IMR-90 (cell line): ENCODE results near the gene HYAL3. TPM values are rescaled to one million over a fixed set of nuclear protein-coding genes. Genes with fewer than 3 reads are reported as not detected.
A peak's percentile ranks its signal among the peaks of the same experiment; 100 is the strongest.

Experiments
- ATAC-seq: fragments of 200-7000 bp; cut with Tn5 transposase; 2 replicates; pipeline ENCODE4 v1.9.1; 2020; ENCODE audit warnings: low read depth, mild to moderate bottlenecking, moderate library complexity
- BruUV-seq: library from RNA; stranded (reverse); fragments of 400-500 nt; replicated peaks from 2 replicates; lab custom pipeline; 2021; lab: Mats Ljungman, UMichigan
- CTCF ChIA-PET: fragments of 300-600 bp; formaldehyde crosslinking; extraction: SDS; loops from one replicate; lab custom pipeline; 2021; ENCODE audit warnings: antibody characterized with exemption; lab: Yijun Ruan, JAX
- POLR2A ChIA-PET: fragments of 300-600 bp; sonication (Branson Sonifier 250); formaldehyde crosslinking; loops from one replicate; lab custom pipeline; 2022; ENCODE audit warnings: antibody characterized with exemption; ENCODE audit not compliant: unreplicated experiment; lab: Charles Lee
- DNase-seq: peaks from one replicate; pipeline ENCODE4 v3.0.0; 2013
- H2AFZ ChIP-seq: replicated peaks from 2 replicates; pipeline ENCODE3; 2013; ENCODE audit warnings: low read length, mild to moderate bottlenecking; ENCODE audit not compliant: poor library complexity
- H2AK5ac ChIP-seq: 2 replicates; pipeline ENCODE4 v1.6.1; 2013; ENCODE audit warnings: low read depth, low read length, inconsistent platforms
- H2AK9ac ChIP-seq: replicated peaks from 2 replicates; pipeline ENCODE3; 2013; ENCODE audit warnings: mild to moderate bottlenecking, low read depth, low read length, moderate library complexity; ENCODE audit not compliant: poor library complexity
- H2BK120ac ChIP-seq: 2 replicates; pipeline ENCODE4 v1.6.1; 2013; ENCODE audit warnings: low read depth, low read length, inconsistent platforms
- H2BK15ac ChIP-seq: 3 replicates; pipeline ENCODE4 v1.6.1; 2013; ENCODE audit warnings: low read depth, low read length, inconsistent platforms
- H2BK20ac ChIP-seq: 2 replicates; pipeline ENCODE4 v1.6.1; 2013; ENCODE audit warnings: low read depth, mild to moderate bottlenecking, inconsistent platforms, low read length, moderate library complexity
- H2BK5ac ChIP-seq: 2 replicates; pipeline ENCODE4 v1.6.1; 2013; ENCODE audit warnings: mild to moderate bottlenecking, low read depth, low read length, inconsistent platforms; ENCODE audit not compliant: poor library complexity, severe bottlenecking
- H3K14ac ChIP-seq: replicated peaks from 2 replicates; pipeline ENCODE4 v1.6.1; 2013; ENCODE audit warnings: low read depth, low read length, inconsistent platforms
- H3K18ac ChIP-seq: 2 replicates; pipeline ENCODE4 v1.6.1; 2013; ENCODE audit warnings: low read depth, low read length, control low read depth
- H3K23ac ChIP-seq: 2 replicates; pipeline ENCODE4 v1.6.1; 2013; ENCODE audit warnings: low read depth, low read length, inconsistent platforms
- H3K27ac ChIP-seq: 2 replicates; pipeline ENCODE4 v1.5.1; 2013; ENCODE audit warnings: mild to moderate bottlenecking, control low read depth, low read length; ENCODE audit not compliant: insufficient read depth
- H3K27me3 ChIP-seq: 2 replicates; pipeline ENCODE4 v1.6.1; 2013; ENCODE audit warnings: low read length; ENCODE audit not compliant: control insufficient read depth, insufficient read depth
- H3K36me3 ChIP-seq: 2 replicates; pipeline ENCODE4 v1.6.1; 2013; ENCODE audit warnings: low read length, mixed read lengths; ENCODE audit not compliant: control insufficient read depth, insufficient read depth
- H3K4ac ChIP-seq: 2 replicates; pipeline ENCODE4 v1.6.1; 2013; ENCODE audit warnings: low read depth, low read length, inconsistent platforms
- H3K4me1 ChIP-seq: 2 replicates; pipeline ENCODE4 v1.6.1; 2013; ENCODE audit warnings: low read length, mixed read lengths; ENCODE audit not compliant: control insufficient read depth, insufficient read depth
- H3K4me2 ChIP-seq: 2 replicates; pipeline ENCODE4 v1.6.1; 2013; ENCODE audit warnings: low read depth, mild to moderate bottlenecking, control low read depth, low read length, moderate library complexity
- H3K4me3 ChIP-seq: 2 replicates; pipeline ENCODE4 v1.5.1; 2013; ENCODE audit warnings: low read depth, mild to moderate bottlenecking, control low read depth, low read length, moderate library complexity; ENCODE audit not compliant: insufficient read depth
- H3K56ac ChIP-seq: 2 replicates; pipeline ENCODE4 v1.6.1; 2013; ENCODE audit warnings: low read length, inconsistent platforms; ENCODE audit not compliant: insufficient read depth; ENCODE audit errors: extremely low read depth
- H3K79me1 ChIP-seq, 2 experiments: 2 replicates each; pipeline ENCODE4 v1.6.1; 2013; ENCODE audit warnings: low read length in 2 of 2, inconsistent platforms in 1 of 2, low read depth in 1 of 2
- H3K9ac ChIP-seq: 2 replicates; pipeline ENCODE4 v1.6.1; 2013; ENCODE audit warnings: low read depth, low read length, control low read depth
- H3K9me1 ChIP-seq: 2 replicates; pipeline ENCODE4 v1.6.1; 2013; ENCODE audit warnings: low read length, inconsistent platforms; ENCODE audit not compliant: insufficient read depth
- H3K9me3 ChIP-seq: 2 replicates; pipeline ENCODE4 v1.6.1; 2013; ENCODE audit warnings: low read length; ENCODE audit not compliant: control insufficient read depth, insufficient read depth
- H4K20me1 ChIP-seq: 2 replicates; pipeline ENCODE4 v1.6.1; 2013; ENCODE audit warnings: low read length, inconsistent platforms; ENCODE audit not compliant: insufficient read depth
- H4K5ac ChIP-seq: 2 replicates; pipeline ENCODE4 v1.6.1; 2013; ENCODE audit warnings: mild to moderate bottlenecking, low read depth, low read length, control low read depth
- H4K8ac ChIP-seq, 2 experiments: 2 replicates each; pipeline ENCODE4 v1.6.1; 2013; ENCODE audit warnings: low read depth in 2 of 2, low read length in 2 of 2, control low read depth in 1 of 2, inconsistent platforms in 1 of 2
- H4K91ac ChIP-seq: 2 replicates; pipeline ENCODE4 v1.6.1; 2013; ENCODE audit warnings: low read depth, low read length, inconsistent platforms; ENCODE audit not compliant: insufficient read depth
- BHLHE40 ChIP-seq: fragments of 150-350 bp; IDR thresholded peaks from 2 replicates; pipeline ENCODE4 v1.6.1; 2016; ENCODE audit warnings: mild to moderate bottlenecking, low read depth, low read length
- CHD1 ChIP-seq: IDR thresholded peaks from 2 replicates; pipeline ENCODE4 v1.6.1; 2012; ENCODE audit warnings: low read depth, low read length, improper control_type of control experiment
- CTCF ChIP-seq: conservative IDR thresholded peaks from 2 replicates; pipeline ENCODE4 v1.5.1; 2012; ENCODE audit warnings: mild to moderate bottlenecking, low read depth, low read length, improper control_type of control experiment
- MAFK ChIP-seq: IDR thresholded peaks from 2 replicates; pipeline ENCODE4 v1.6.1; 2012; ENCODE audit warnings: low read depth, low read length, improper control_type of control experiment
- MAZ ChIP-seq: IDR thresholded peaks from 2 replicates; pipeline ENCODE4 v1.6.1; 2012; ENCODE audit warnings: low read depth, mild to moderate bottlenecking, low read length, improper control_type of control experiment, moderate library complexity, borderline replicate concordance
- MXI1 ChIP-seq: IDR thresholded peaks from 2 replicates; pipeline ENCODE4 v1.6.1; 2012; ENCODE audit warnings: low read depth, mild to moderate bottlenecking, low read length, moderate library complexity, borderline replicate concordance
- NFE2L2 ChIP-seq: fragments of 150-350 bp; IDR thresholded peaks from 2 replicates; pipeline ENCODE4 v1.6.1; 2016; ENCODE audit warnings: low read depth, mild to moderate bottlenecking, low read length
- POLR2A ChIP-seq: IDR thresholded peaks from 2 replicates; pipeline ENCODE4 v1.6.1; 2012; ENCODE audit warnings: mild to moderate bottlenecking, low read depth, low read length
- RAD21 ChIP-seq: IDR thresholded peaks from 2 replicates; pipeline ENCODE4 v1.6.1; 2012; ENCODE audit warnings: low read length, improper control_type of control experiment
- RCOR1 ChIP-seq: IDR thresholded peaks from 2 replicates; pipeline ENCODE4 v1.6.1; 2012; ENCODE audit warnings: mild to moderate bottlenecking, low read length, improper control_type of control experiment; ENCODE audit not compliant: insufficient replicate concordance
- SMC3 ChIP-seq: fragments of 150-350 bp; IDR thresholded peaks from 2 replicates; pipeline ENCODE4 v1.6.1; 2016; ENCODE audit warnings: low read depth, mild to moderate bottlenecking, antibody characterized with exemption, low read length, moderate library complexity
- WGBS, 2 experiments: methylation state at CpG; one replicate each; pipeline versions ENCODE4 v1.1.5 to v1.1.7; 2013; ENCODE audit warnings: missing lambda C conversion rate in 2 of 2; ENCODE audit not compliant: insufficient read length in 1 of 2; ENCODE audit errors: extremely low coverage in 2 of 2; 5-methylcytosine and 5-hydroxymethylcytosine counted together
- dilution Hi-C: fragments of 300-500 bp; cut with HindIII; formaldehyde crosslinking; loops from one replicate; pipeline ENCODE4 v1.14.3; 2018; ENCODE audit warnings: low sequenced_read_pairs; ENCODE audit not compliant: unreplicated experiment
- in situ Hi-C: fragments of 300-500 bp; cut with MboI; formaldehyde crosslinking; loops from 3 replicates; pipeline ENCODE4 v1.14.3; 2019; ENCODE audit warnings: low sequenced_read_pairs, inconsistent platforms, mixed read lengths
- intact Hi-C: fragments of 100-400 bp; cut with micrococcal nuclease; formaldehyde crosslinking; loops from 2 replicates; pipeline ENCODE4 v1.10.0; 2022
- polyA plus RNA-seq, 3 experiments: library from polyadenylated mRNA; depleted of rRNA; stranded (reverse); fragments of >200 nt; gene quantifications; 2 replicates each; pipeline ENCODE4 v1.2.3, GENCODE V29; 2012; ENCODE audit warnings: low replicate concordance in 1 of 3
- total RNA-seq: library from RNA; depleted of rRNA; stranded (reverse); fragments of >200 nt; gene quantifications from 2 replicates; pipeline ENCODE4 v1.2.3, GENCODE V29; 2012

The HYAL3 gene
- total and polyA plus RNA-seq, 2 of the 4 experiments (the other 2 are of a cell fraction), result 2.7 to 5.7 TPM

- DNase-seq (peak; percentile 62), ATAC-seq (peak; percentile 70)
- H2AFZ ChIP-seq, result peak overlapping the region; percentile 82
- peak overlapping the region; percentile 16; the same call in 1 of the 2 replicates for H2BK120ac ChIP-seq
- TF ChIP-seq POLR2A, result peak; percentile 58; the same call in 1 of the 2 replicates
- no peak for TF ChIP-seq RCOR1
- peak; percentile 96 for TF ChIP-seq SMC3
- TF ChIP-seq NFE2L2, result no peak
- peak; percentile 98 for TF ChIP-seq CTCF
- no peak for TF ChIP-seq CHD1
- peak; percentile 69; the same call in 1 of the 2 replicates for TF ChIP-seq MAZ
- peak; percentile 99 for TF ChIP-seq RAD21
- TF ChIP-seq MAFK, result no peak
- TF ChIP-seq BHLHE40, result peak; percentile 11; the same call in 1 of the 2 replicates
- 0 out of 2 replicates have a peak, but pooled peaks have one; percentile 25 for TF ChIP-seq MXI1
- H3K56ac ChIP-seq, result no peak overlapping the region
- no peak overlapping the region for H2BK5ac ChIP-seq
- dilution Hi-C loops (no loop called here), in situ Hi-C loops (loop anchor here (5.0 kb wide), 2 partner anchors 46 to 81 kb away; partner anchors contain the start of gene GNAT1), intact Hi-C loops (loop anchor here (1.0 kb wide), 3 partner anchors 13 to 81 kb away; no protein-coding TSS in a partner anchor)
- H3K4me3 ChIP-seq, result peak overlapping the region; percentile 7; the same call in 1 of the 2 replicates
- peaks cover 3 to 21% of the 10 kb centered on the region in 2 experiments; a peak in 3 of 4 replicates for H3K79me1 ChIP-seq
- H4K5ac ChIP-seq, result no peak overlapping the region
- peaks cover 20% of the 10 kb centered on the region; the same call in 1 of the 2 replicates for H3K36me3 ChIP-seq
- H4K8ac ChIP-seq, result peak overlapping the region in 1 of 2 experiments; percentile 41; a peak in 1 of 4 replicates
- no peak overlapping the region for H3K27ac ChIP-seq
- no peak overlapping the region for H2BK15ac ChIP-seq
- CTCF ChIA-PET, result interaction anchor here (0.6 kb wide), 1 partner anchor 77 kb away, joined by 3 read pairs; no protein-coding TSS in a partner anchor
- H2BK20ac ChIP-seq, result no peak overlapping the region
- H3K4ac ChIP-seq, result peak overlapping the region; percentile 57; the same call in 1 of the 2 replicates
- H4K20me1 ChIP-seq, result no peaks in the 10 kb centered on the region
- no peak overlapping the region for H3K14ac ChIP-seq
- H3K4me2 ChIP-seq, result peak overlapping the region; percentile 62
- H3K9me3 ChIP-seq, result no peaks in the 10 kb centered on the region
- peak overlapping the region; percentile 16; the same call in 1 of the 2 replicates for H2AK5ac ChIP-seq
- H3K23ac ChIP-seq, result peak overlapping the region; percentile 21; the same call in 1 of the 2 replicates
- H2AK9ac ChIP-seq, result peak overlapping the region; percentile 87
- POLR2A ChIA-PET, result no interaction called here
- H3K9ac ChIP-seq, result peak overlapping the region; percentile 7; the same call in 1 of the 2 replicates
- no TSS peak for BruUV-seq
- peaks cover 30% of the 10 kb centered on the region for H3K4me1 ChIP-seq
- H3K18ac ChIP-seq, result no peak overlapping the region
- peaks cover 19% of the 10 kb centered on the region for H3K9me1 ChIP-seq
- H4K91ac ChIP-seq, result no peak overlapping the region; the same call in 1 of the 2 replicates
- H3K27me3 ChIP-seq, result no peaks in the 10 kb centered on the region
- 8% methylated on average over 21 of the region's 61 CpGs; no CpG with 5 or more reads in 1 of the 2 experiments for WGBS, 2 experiments
These were observed 26.1 kb downstream of the HYAL3 start for GRCh38 chr3:50272911-50273688.
